Endothelial cell of umbilical vein (primary cell): ENCODE data around the gene ITGA1. TPM values are rescaled to one million over a fixed set of nuclear protein-coding genes. Genes with fewer than 3 reads are reported as not detected.

Experiments used
- BruUV-seq: library from RNA; stranded (reverse); fragments of 400-500 nt; replicated peaks from 2 replicates; lab custom pipeline; 2021; lab: Mats Ljungman, UMichigan
- CTCF ChIA-PET: fragments of 300-600, 350-600 bp; sonication (Branson Sonifier 250); formaldehyde crosslinking; loops from one replicate; lab custom pipeline; 2021; ENCODE audit warnings: antibody characterized with exemption, inconsistent platforms; lab: Charles Lee
- POLR2A ChIA-PET: fragments of 300-600, 350-600 bp; sonication (Branson Sonifier 250); formaldehyde crosslinking; loops from one replicate; lab custom pipeline; 2021; ENCODE audit warnings: antibody characterized with exemption, inconsistent platforms; lab: Charles Lee
- DNase-seq: peaks from one replicate; pipeline ENCODE4 v3.0.0-alpha.2; 2011; ENCODE audit warnings: low read depth, low spot score
- FAIRE-seq: peaks from 2 replicates; lab custom pipeline; 2011; peaks lifted over from hg19 to GRCh38; lab: Jason Lieb, UNC
- H2AFZ ChIP-seq: 2 replicates; pipeline ENCODE4 v1.6.0; 2012; ENCODE audit warnings: low read depth, low read length, control low read depth, inconsistent platforms
- H3K27ac ChIP-seq: 2 replicates; pipeline ENCODE4 v1.5.1; 2011; ENCODE audit warnings: low read depth, mild to moderate bottlenecking, control low read depth, low read length, moderate library complexity; ENCODE audit not compliant: insufficient read depth
- H3K27me3 ChIP-seq, 2 experiments: 2 replicates each; pipeline versions ENCODE4 v1.6.0 to v1.6.1; 2011; ENCODE audit warnings: low read length in 2 of 2, mixed read lengths in 1 of 2; ENCODE audit not compliant: control insufficient read depth in 2 of 2, insufficient read depth in 2 of 2
- H3K36me3 ChIP-seq, 2 experiments: 2 replicates in 1 of 2; 3 replicates in 1 of 2; pipeline ENCODE4 v1.5.1; 2011; ENCODE audit warnings: low read length in 2 of 2, mild to moderate bottlenecking in 1 of 2, moderate library complexity in 1 of 2; ENCODE audit not compliant: control insufficient read depth in 2 of 2, insufficient read depth in 2 of 2; ENCODE audit errors: extremely low read depth in 1 of 2
- H3K4me1 ChIP-seq: 3 replicates; pipeline ENCODE4 v1.5.1; 2011; ENCODE audit warnings: mild to moderate bottlenecking, low read length; ENCODE audit not compliant: control insufficient read depth, insufficient read depth; ENCODE audit errors: extremely low read depth
- H3K4me2 ChIP-seq: 2 replicates; pipeline ENCODE4 v1.6.1; 2011; ENCODE audit warnings: low read length, control low read depth, mixed read lengths; ENCODE audit not compliant: insufficient read depth
- H3K4me3 ChIP-seq, 3 experiments: fragments of 200-600 bp in 1 of 3; sonication (generic), shearing (Covaris generic) in 1 of 3; replicated peaks in 1 of 3; 2 replicates each; pipeline ENCODE4 v1.5.1; 2011 to 2016; ENCODE audit warnings: control low read depth in 3 of 3, low read length in 3 of 3, mild to moderate bottlenecking in 2 of 3, inconsistent platforms in 1 of 3, low read depth in 1 of 3, moderate library complexity in 1 of 3; ENCODE audit not compliant: insufficient read depth in 1 of 3
- H3K79me2 ChIP-seq: 2 replicates; pipeline ENCODE4 v1.6.0; 2012; ENCODE audit warnings: low read length, inconsistent platforms; ENCODE audit not compliant: control insufficient read depth, insufficient read depth
- H3K9ac ChIP-seq: replicated peaks from 2 replicates; pipeline ENCODE3; 2011; ENCODE audit warnings: low read length, control low read depth; ENCODE audit not compliant: insufficient read depth; ENCODE audit errors: extremely low read depth
- H3K9me1 ChIP-seq: replicated peaks from 3 replicates; pipeline ENCODE4 v1.6.0; 2011; ENCODE audit warnings: mild to moderate bottlenecking, low read length; ENCODE audit not compliant: control insufficient read depth, insufficient read depth; ENCODE audit errors: extremely low read depth
- H3K9me3 ChIP-seq: replicated peaks from 2 replicates; pipeline ENCODE4 v1.5.1; 2012; ENCODE audit warnings: low read length, inconsistent platforms; ENCODE audit not compliant: control insufficient read depth, insufficient read depth
- H4K20me1 ChIP-seq: replicated peaks from 2 replicates; pipeline ENCODE3; 2011; ENCODE audit warnings: mild to moderate bottlenecking, low read length; ENCODE audit not compliant: control insufficient read depth, insufficient read depth; ENCODE audit errors: extremely low read depth
- EZH2 ChIP-seq: IDR thresholded peaks from 2 replicates; pipeline ENCODE4 v1.6.1; 2012; ENCODE audit warnings: borderline replicate concordance, low read depth, mild to moderate bottlenecking, moderate library complexity, low read length, inconsistent platforms; ENCODE audit not compliant: severe bottlenecking
- FOS ChIP-seq: IDR thresholded peaks from 2 replicates; pipeline ENCODE4 v1.6.1; 2011; ENCODE audit warnings: mild to moderate bottlenecking, low read length, moderate library complexity, borderline replicate concordance; ENCODE audit not compliant: insufficient read depth
- GATA2 ChIP-seq: IDR thresholded peaks from 2 replicates; pipeline ENCODE4 v1.7.0; 2011; ENCODE audit warnings: low read depth, mild to moderate bottlenecking, moderate library complexity, mixed read lengths, low read length; ENCODE audit not compliant: insufficient read length, insufficient read depth
- JUN ChIP-seq: IDR thresholded peaks from 2 replicates; pipeline ENCODE4 v1.6.1; 2011; ENCODE audit warnings: borderline replicate concordance, low read depth; ENCODE audit not compliant: insufficient read length, insufficient read depth
- MAX ChIP-seq: IDR thresholded peaks from 2 replicates; pipeline ENCODE4 v1.6.1; 2011; ENCODE audit not compliant: insufficient read depth, insufficient read length
- MYC ChIP-seq: IDR thresholded peaks from one replicate; pipeline ENCODE4 v1.6.1; 2011; ENCODE audit warnings: mild to moderate bottlenecking, low read depth, low read length
- POLR2A ChIP-seq: IDR thresholded peaks from 2 replicates; pipeline ENCODE4 v1.6.1; 2012; ENCODE audit warnings: low read depth, mild to moderate bottlenecking, control low read depth, low read length
- POLR2AphosphoS5 ChIP-seq: IDR thresholded peaks from 2 replicates; pipeline ENCODE4 v1.6.1; 2012; ENCODE audit warnings: low read depth, mild to moderate bottlenecking, control low read depth, low read length, moderate library complexity; ENCODE audit not compliant: insufficient read depth
- dilution Hi-C: fragments of 300-500 bp; cut with MboI; formaldehyde crosslinking; loops from one replicate; pipeline ENCODE4 v1.15.0; 2019; ENCODE audit warnings: low sequenced_read_pairs; ENCODE audit not compliant: extremely low pct_ligation_motif_present
- intact Hi-C: fragments of 100-400 bp; cut with micrococcal nuclease; formaldehyde crosslinking; loops from one replicate; pipeline ENCODE4 v1.10.0; 2022
- polyA plus RNA-seq, 4 experiments: library from polyadenylated mRNA; depleted of rRNA in 3 of 4; stranded (reverse) in 3 of 4; unstranded in 1 of 4; fragments of >200 nt; gene quantifications; 2 replicates each; pipeline versions ENCODE4 v1.2.1 to v1.2.3, GENCODE V29; 2011 to 2012; ENCODE audit warnings: missing spikeins in 1 of 4
- total RNA-seq: library from RNA; stranded (reverse); gene quantifications from 2 replicates; pipeline ENCODE4 v1.2.3, GENCODE V29; 2021
- TF ChIP-seq, protein P1 (sequence below), 2 donors: IDR thresholded peaks; 1 replicate in 1 of 2; 2 replicates in 1 of 2; pipeline ENCODE4 v1.5.1; 2011; ENCODE audit warnings: low read length in 2 of 2, mild to moderate bottlenecking in 2 of 2, moderate library complexity in 2 of 2, control low read depth in 1 of 2, inconsistent platforms in 1 of 2, low read depth in 1 of 2; ENCODE audit not compliant: insufficient read depth in 1 of 2; ENCODE audit errors: extremely low read depth in 1 of 2

Gene ITGA1
- total and polyA plus RNA-seq, 2 donors (not counting 3 experiments of a cell fraction or from before 2014, with no cell fraction given), result 0.65 to 1.9 TPM

DNA sequence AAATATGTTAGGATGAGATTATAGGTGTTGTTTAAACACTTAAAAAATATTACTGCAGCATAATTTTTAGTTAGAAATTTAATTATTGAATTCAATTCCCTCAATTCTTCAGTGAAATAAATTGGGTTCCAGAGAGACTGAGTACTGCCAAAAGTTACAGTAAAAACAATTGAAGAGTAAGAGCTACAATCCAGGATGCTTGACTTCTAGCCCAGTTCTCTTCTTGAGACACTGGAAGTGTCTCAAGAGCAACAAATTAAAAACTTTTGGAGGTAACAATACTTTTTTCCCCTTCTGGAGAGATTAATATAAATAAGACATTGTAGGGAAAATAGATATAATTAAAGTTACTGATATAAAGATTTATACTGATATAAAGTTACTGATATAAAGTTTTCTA, 8.3 kb downstream of the ITGA1 start:
- no peaks in the 10 kb centered on the region for H3K27me3 ChIP-seq
- H3K9me1 ChIP-seq, result no peaks in the 10 kb centered on the region
- TF ChIP-seq MYC (no peak), GATA2 (no peak), JUN (no peak), FOS (no peak), POLR2AphosphoS5 (no peak), MAX (no peak), POLR2A (no peak), EZH2 (no peak)
- TF ChIP-seq, protein P1, sequence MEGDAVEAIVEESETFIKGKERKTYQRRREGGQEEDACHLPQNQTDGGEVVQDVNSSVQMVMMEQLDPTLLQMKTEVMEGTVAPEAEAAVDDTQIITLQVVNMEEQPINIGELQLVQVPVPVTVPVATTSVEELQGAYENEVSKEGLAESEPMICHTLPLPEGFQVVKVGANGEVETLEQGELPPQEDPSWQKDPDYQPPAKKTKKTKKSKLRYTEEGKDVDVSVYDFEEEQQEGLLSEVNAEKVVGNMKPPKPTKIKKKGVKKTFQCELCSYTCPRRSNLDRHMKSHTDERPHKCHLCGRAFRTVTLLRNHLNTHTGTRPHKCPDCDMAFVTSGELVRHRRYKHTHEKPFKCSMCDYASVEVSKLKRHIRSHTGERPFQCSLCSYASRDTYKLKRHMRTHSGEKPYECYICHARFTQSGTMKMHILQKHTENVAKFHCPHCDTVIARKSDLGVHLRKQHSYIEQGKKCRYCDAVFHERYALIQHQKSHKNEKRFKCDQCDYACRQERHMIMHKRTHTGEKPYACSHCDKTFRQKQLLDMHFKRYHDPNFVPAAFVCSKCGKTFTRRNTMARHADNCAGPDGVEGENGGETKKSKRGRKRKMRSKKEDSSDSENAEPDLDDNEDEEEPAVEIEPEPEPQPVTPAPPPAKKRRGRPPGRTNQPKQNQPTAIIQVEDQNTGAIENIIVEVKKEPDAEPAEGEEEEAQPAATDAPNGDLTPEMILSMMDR (IDR thresholded peaks at IDR 0.05; ENCODE audit: extremely low read depth in 1 of 2, insufficient read depth in 1 of 2, low read depth in 1 of 2, low read length in 2 of 2), result no peak
- no peaks in the 10 kb centered on the region for H4K20me1 ChIP-seq
- H3K4me3 ChIP-seq, result no peak overlapping the region
- peaks cover 6% of the 10 kb centered on the region for H3K79me2 ChIP-seq
- dilution Hi-C loops (no loop called here), intact Hi-C loops (no loop called here)
- BruUV-seq, result no TSS peak
- DNase-seq (no peak), FAIRE-seq (no peak)
- CTCF ChIA-PET, result interaction anchor here (1.1 to 1.2 kb wide), 3 partner anchors 43 to 119 kb away, joined by 3 to 5 read pairs (median 4); no protein-coding TSS in a partner anchor
- no peak overlapping the region for H3K9ac ChIP-seq
- H3K4me2 ChIP-seq, result no peak overlapping the region
- H3K4me1 ChIP-seq, result peaks cover 7% of the 10 kb centered on the region
- H3K36me3 ChIP-seq, result no peaks in the 10 kb centered on the region
- POLR2A ChIA-PET, result no interaction called here
- H3K9me3 ChIP-seq, result no peaks in the 10 kb centered on the region
- H2AFZ ChIP-seq, result no peak overlapping the region
- H3K27ac ChIP-seq, result no peak overlapping the region
